ENCODE results near the gene PAX7. TPM values are rescaled to one million over a fixed set of nuclear protein-coding genes. Genes with fewer than 3 reads are reported as not detected.
"Not testable (repeated sequence)": the region's sequence is repeated elsewhere in the genome, so short reads cannot be mapped to it uniquely, and the experiment has no call there.

The PAX7 gene
- total RNA-seq, 2 experiments from 2014 or later, result not detected

GRCh38 chr1:18687273-18687672 is 56.6 kb downstream of the PAX7 start:
- no peak for ATAC-seq (ENCODE audit: poor library complexity)

GRCh38 chr1:18691648-18692047 is 61.0 kb downstream of the PAX7 start:
- Histone ChIP-seq H3K27ac (ENCODE audit: low read depth in 1 of 2, low read length in 2 of 2) (no peak overlapping the region), H3K4me1 (ENCODE audit: insufficient read depth, low read length) (no peaks in the 10 kb centered on the region), H3K4me3 (ENCODE audit: low read length) (no peak overlapping the region), H3K27me3 (ENCODE audit: control insufficient read depth in 1 of 2, insufficient read depth in 2 of 2, low read length in 2 of 2) (peaks cover 17 to 24% of the 10 kb centered on the region in 2 experiments), H3K36me3 (ENCODE audit: insufficient read depth, low read length) (no peaks in the 10 kb centered on the region), H3K9me3 (ENCODE audit: control insufficient read depth in 1 of 2, insufficient read depth in 1 of 2, low read length in 2 of 2) (peaks cover 0 to 9% of the 10 kb centered on the region in 2 experiments)
- Mint-ChIP-seq H3K9me3 (no peaks in the 10 kb centered on the region), H3K36me3 (ENCODE audit: low read depth) (no peaks in the 10 kb centered on the region), H3K4me1 (ENCODE audit: low read depth) (no peaks in the 10 kb centered on the region), H3K27ac (no peak overlapping the region), H3K4me3 (no peak overlapping the region), H3K27me3 (peaks cover 63% of the 10 kb centered on the region)
- intact Hi-C loops (cut with DNase I, micrococcal nuclease), result no loop called here
- TF ChIP-seq CTCF (IDR thresholded peaks at IDR 0.05), result no peak
- CTCF ChIA-PET, result no interaction called here
- POLR2A ChIA-PET, result no interaction called here
- ATAC-seq (ENCODE audit: poor library complexity) (no peak), DNase-seq (no peak)

More at GRCh38 chr1:18687273-18687672, 56.6 kb downstream of the PAX7 start:
- H3K36me3 Mint-ChIP-seq (ENCODE audit: low read depth), result no peaks in the 10 kb centered on the region
- Histone ChIP-seq H3K9me3 (ENCODE audit: control insufficient read depth in 1 of 2, insufficient read depth in 1 of 2, low read length in 2 of 2) (peaks cover 0 to 4% of the 10 kb centered on the region in 2 experiments), H3K4me3 (ENCODE audit: low read length) (no peak overlapping the region), H3K27ac (ENCODE audit: low read depth in 1 of 2, low read length in 2 of 2) (no peak overlapping the region), H3K36me3 (ENCODE audit: insufficient read depth, low read length) (no peaks in the 10 kb centered on the region), H3K4me1 (ENCODE audit: insufficient read depth, low read length) (no peaks in the 10 kb centered on the region), H3K27me3 (ENCODE audit: control insufficient read depth in 1 of 2, insufficient read depth in 2 of 2, low read length in 2 of 2) (peaks cover 0 to 8% of the 10 kb centered on the region in 2 experiments)
- intact Hi-C loops (cut with DNase I, micrococcal nuclease), result no loop called here
- H3K4me1 Mint-ChIP-seq (ENCODE audit: low read depth), result no peaks in the 10 kb centered on the region
- no peak overlapping the region for H3K27ac Mint-ChIP-seq
- no peaks in the 10 kb centered on the region for H3K9me3 Mint-ChIP-seq
- no peak for TF ChIP-seq CTCF (IDR thresholded peaks at IDR 0.05)
- H3K4me3 Mint-ChIP-seq, result no peak overlapping the region
- CTCF ChIA-PET, result no interaction called here
- no peak for DNase-seq
- peaks cover 54% of the 10 kb centered on the region for H3K27me3 Mint-ChIP-seq
- POLR2A ChIA-PET, result no interaction called here

GRCh38 chr1:18693256-18694098 is 62.8 kb downstream of the PAX7 start:
- Histone ChIP-seq H3K4me3 (ENCODE audit: low read length) (no peak overlapping the region), H3K27me3 (ENCODE audit: control insufficient read depth in 1 of 2, insufficient read depth in 2 of 2, low read length in 2 of 2) (peaks cover 26 to 29% of the 10 kb centered on the region in 2 experiments), H3K36me3 (ENCODE audit: insufficient read depth, low read length) (no peaks in the 10 kb centered on the region), H3K9me3 (ENCODE audit: control insufficient read depth in 1 of 2, insufficient read depth in 1 of 2, low read length in 2 of 2) (peaks cover 0 to 9% of the 10 kb centered on the region in 2 experiments), H3K4me1 (ENCODE audit: insufficient read depth, low read length) (no peaks in the 10 kb centered on the region), H3K27ac (ENCODE audit: low read depth in 1 of 2, low read length in 2 of 2) (no peak overlapping the region)
- CTCF ChIA-PET, result no interaction called here
- Mint-ChIP-seq H3K9me3 (no peaks in the 10 kb centered on the region), H3K4me3 (no peak overlapping the region), H3K36me3 (ENCODE audit: low read depth) (no peaks in the 10 kb centered on the region), H3K27ac (no peak overlapping the region), H3K4me1 (ENCODE audit: low read depth) (no peaks in the 10 kb centered on the region), H3K27me3 (peaks cover 71% of the 10 kb centered on the region)
- ATAC-seq (ENCODE audit: poor library complexity) (no peak), DNase-seq (no peak)
- intact Hi-C loops (cut with DNase I, micrococcal nuclease), result no loop called here
- POLR2A ChIA-PET, result no interaction called here
- TF ChIP-seq CTCF (IDR thresholded peaks at IDR 0.05), result no peak

- peaks cover 26 to 34% of the 10 kb centered on the region in 2 experiments for H3K27me3 ChIP-seq (ENCODE audit: control insufficient read depth in 1 of 2, insufficient read depth in 2 of 2, low read length in 2 of 2)
- H3K4me3 Mint-ChIP-seq; H3K4me1 ChIP-seq (ENCODE audit: insufficient read depth, low read length); H3K4me1 Mint-ChIP-seq (ENCODE audit: low read depth); H3K27ac Mint-ChIP-seq; H3K9me3 Mint-ChIP-seq; H3K4me3 ChIP-seq (ENCODE audit: low read length); DNase-seq; CTCF ChIA-PET; H3K9me3 ChIP-seq (ENCODE audit: control insufficient read depth in 1 of 2, insufficient read depth in 1 of 2, low read length in 2 of 2); ATAC-seq (ENCODE audit: poor library complexity); H3K36me3 ChIP-seq (ENCODE audit: insufficient read depth, low read length); POLR2A ChIA-PET; H3K36me3 Mint-ChIP-seq (ENCODE audit: low read depth); intact Hi-C loops (cut with DNase I, micrococcal nuclease); H3K27ac ChIP-seq (ENCODE audit: low read depth in 1 of 2, low read length in 2 of 2): not testable (repeated sequence)
- peaks cover 77% of the 10 kb centered on the region for H3K27me3 Mint-ChIP-seq
Measured at GRCh38 chr1:18694289-18694688, 63.6 kb downstream of the PAX7 start.
